ENCODE measurements around the gene NCOR1. TPM values are rescaled to one million over a fixed set of nuclear protein-coding genes. Genes with fewer than 3 reads are reported as not detected.
"Not testable (repeated sequence)": the region's sequence is repeated elsewhere in the genome, so short reads cannot be mapped to it uniquely, and the experiment has no call there.

NCOR1 gene
- total RNA-seq, 1 donor from 2014 or later, result 81.0 TPM

DNA sequence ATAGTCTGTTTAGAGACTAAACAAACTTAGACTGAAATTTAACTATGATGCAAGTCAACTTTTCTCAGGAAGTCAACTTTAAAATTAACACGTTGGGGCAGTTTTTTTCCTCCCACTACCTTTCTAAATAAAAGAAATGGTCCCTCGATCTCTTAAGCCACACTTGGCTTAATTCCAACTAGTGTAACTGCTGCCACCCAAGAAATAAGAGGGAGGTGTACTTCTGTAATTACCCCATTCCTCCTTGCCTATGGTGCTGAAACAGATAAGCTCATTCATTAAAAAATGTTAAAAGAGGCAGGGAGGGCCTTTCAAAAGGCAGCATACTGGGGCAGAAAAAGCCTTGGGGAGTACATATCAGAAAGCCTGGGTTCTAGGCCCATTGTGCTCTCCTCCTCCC is 59.8 kb downstream of the NCOR1 start:
- H3K36me3 ChIP-seq, result peaks cover 23 to 43% of the 10 kb centered on the region in 2 donors
- no peak overlapping the region for H3K4me3 ChIP-seq
- TF ChIP-seq CTCF (IDR thresholded peaks at IDR 0.05), result no peak
- DNase-seq (ENCODE audit: low spot score in 2 of 2), result no peak
- H3K9me3 ChIP-seq, result no peaks in the 10 kb centered on the region
- H3K27ac ChIP-seq, result no peak overlapping the region
- H3K27me3 ChIP-seq, result no peaks in the 10 kb centered on the region
- intact Hi-C loops (cut with DNase I), result no loop called here
- peaks cover 0 to 3% of the 10 kb centered on the region in 2 donors for H3K4me1 ChIP-seq

DNA sequence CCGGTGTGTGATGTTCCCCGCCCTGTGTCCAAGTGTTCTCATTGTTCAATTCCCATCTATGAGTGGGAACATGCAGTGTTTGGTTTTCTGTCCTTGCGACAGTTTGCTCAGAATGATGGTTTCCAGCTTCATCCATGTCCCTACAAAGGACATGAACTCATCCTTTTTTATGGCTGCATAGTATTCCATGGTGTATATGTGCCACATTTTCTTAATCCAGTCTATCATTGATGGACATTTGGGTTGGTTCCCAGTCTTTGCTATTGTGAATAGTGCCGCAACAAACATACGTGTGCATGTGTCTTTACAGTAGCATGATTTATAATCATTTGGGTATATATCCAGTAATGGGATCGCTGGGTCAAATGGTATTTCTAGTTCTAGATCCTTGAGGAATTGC is 63.0 kb downstream of the NCOR1 start:
- H3K27ac ChIP-seq; H3K4me1 ChIP-seq; H3K4me3 ChIP-seq; DNase-seq (ENCODE audit: low spot score in 2 of 2); H3K9me3 ChIP-seq; intact Hi-C loops (cut with DNase I); H3K27me3 ChIP-seq: not testable (repeated sequence)
- peaks cover 29 to 47% of the 10 kb centered on the region in 2 donors for H3K36me3 ChIP-seq

DNA sequence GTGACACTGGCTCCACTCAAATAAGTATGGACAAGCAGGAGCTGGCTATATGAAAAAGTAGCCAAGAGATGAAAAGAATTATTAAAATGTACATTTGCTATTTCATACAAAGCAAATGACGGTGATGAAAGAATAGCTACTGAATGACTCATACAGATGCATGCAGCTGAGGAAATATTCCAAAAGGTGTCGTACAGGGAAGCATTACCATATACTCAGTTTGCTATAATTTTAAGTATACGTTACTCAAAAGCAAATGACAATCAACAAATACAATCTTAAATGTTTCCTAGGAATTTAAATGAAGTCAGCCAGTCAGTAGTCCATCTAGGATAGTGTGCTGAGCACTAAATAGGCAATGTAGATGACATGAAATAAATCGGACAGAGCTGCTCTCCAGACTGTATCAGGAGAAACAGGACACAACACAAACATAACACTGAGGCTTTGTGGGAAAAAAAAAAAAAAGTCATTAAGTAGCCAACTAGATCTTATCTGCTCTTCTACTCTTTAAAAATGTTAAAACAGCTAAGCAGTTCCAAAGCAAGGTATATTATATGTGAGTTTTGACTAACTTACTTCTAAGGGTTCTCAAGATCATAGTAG is 65.0 kb downstream of the NCOR1 start:
- no peaks in the 10 kb centered on the region for H3K9me3 ChIP-seq
- TF ChIP-seq CTCF (IDR thresholded peaks at IDR 0.05), result no peak
- no peaks in the 10 kb centered on the region for H3K4me1 ChIP-seq
- no peak overlapping the region for H3K4me3 ChIP-seq
- no peak for DNase-seq (ENCODE audit: low spot score in 2 of 2)
- H3K27me3 ChIP-seq, result no peaks in the 10 kb centered on the region
- intact Hi-C loops (cut with DNase I), result no loop called here
- no peak overlapping the region for H3K27ac ChIP-seq
- peaks cover 29 to 52% of the 10 kb centered on the region in 2 donors for H3K36me3 ChIP-seq

- no peak for TF ChIP-seq CTCF (IDR thresholded peaks at IDR 0.05)
- H3K27me3 ChIP-seq, result no peaks in the 10 kb centered on the region
- H3K27ac ChIP-seq, result no peak overlapping the region
- no peaks in the 10 kb centered on the region for H3K4me1 ChIP-seq
- H3K9me3 ChIP-seq, result no peaks in the 10 kb centered on the region
- H3K36me3 ChIP-seq, result peaks cover 36 to 59% of the 10 kb centered on the region in 2 donors
- H3K4me3 ChIP-seq, result no peak overlapping the region
- DNase-seq (ENCODE audit: low spot score in 2 of 2), result no peak
- intact Hi-C loops (cut with DNase I), result no loop called here
Observed at GRCh38 chr17:16148596-16148995, 66.7 kb downstream of the NCOR1 start.

GRCh38 chr17:16145319-16145890 is 69.9 kb downstream of the NCOR1 start:
- intact Hi-C loops (cut with DNase I); H3K27me3 ChIP-seq; DNase-seq (ENCODE audit: low spot score in 2 of 2); H3K4me3 ChIP-seq; H3K27ac ChIP-seq; H3K9me3 ChIP-seq; H3K4me1 ChIP-seq: not testable (repeated sequence)
- peaks cover 34 to 62% of the 10 kb centered on the region in 2 donors for H3K36me3 ChIP-seq

GRCh38 chr17:16141685-16142084 is 73.6 kb downstream of the NCOR1 start:
- no peak overlapping the region for H3K4me3 ChIP-seq
- no peaks in the 10 kb centered on the region for H3K9me3 ChIP-seq
- H3K27me3 ChIP-seq, result no peaks in the 10 kb centered on the region
- no peak overlapping the region for H3K27ac ChIP-seq
- intact Hi-C loops (cut with DNase I), result no loop called here
- TF ChIP-seq CTCF (IDR thresholded peaks at IDR 0.05), result no peak
- DNase-seq (ENCODE audit: low spot score in 2 of 2), result no peak
- H3K36me3 ChIP-seq, result peaks cover 23 to 57% of the 10 kb centered on the region in 2 donors
- H3K4me1 ChIP-seq, result no peaks in the 10 kb centered on the region

Data from ascending aorta (tissue), 2 donors.